HEK293 (cell line): ENCODE data around the gene PLEKHA4.

ENCODE experiments used
- CTCF ChIA-PET: fragments of 350-600 bp; formaldehyde crosslinking; extraction: SDS; loops from one replicate; lab custom pipeline; 2021; ENCODE audit warnings: antibody characterized with exemption; lab: Yijun Ruan, JAX
- POLR2A ChIA-PET: fragments of 300-600 bp; formaldehyde crosslinking; extraction: SDS; loops from one replicate; lab custom pipeline; 2020; ENCODE audit warnings: antibody characterized with exemption, inconsistent platforms; lab: Yijun Ruan, JAX
- H3K27ac ChIP-seq: fragments of 200-500 bp; sonication (Bioruptor generic); 2 replicates; pipeline ENCODE4 v1.5.1; 2014; ENCODE audit warnings: low read depth, low read length, control low read depth, inconsistent platforms; ENCODE audit errors: extremely low read depth
- H3K36me3 ChIP-seq, 2 experiments: fragments of 200-500 bp in 1 of 2; sonication (Bioruptor generic) in 1 of 2; 1 replicate in 1 of 2; 2 replicates in 1 of 2; pipeline ENCODE4 v1.5.1; 2014 to 2017; ENCODE audit warnings: inconsistent platforms in 2 of 2, low read length in 2 of 2; ENCODE audit not compliant: control insufficient read depth in 2 of 2, insufficient read depth in 1 of 2
- H3K4me1 ChIP-seq: fragments of 200-500 bp; sonication (Bioruptor generic); 2 replicates; pipeline ENCODE4 v1.5.1; 2014; ENCODE audit warnings: mild to moderate bottlenecking, low read length, inconsistent platforms; ENCODE audit not compliant: control insufficient read depth, insufficient read depth
- H3K4me3 ChIP-seq: 2 replicates; pipeline ENCODE4 v1.5.1; 2011; ENCODE audit warnings: low read depth, mild to moderate bottlenecking, control low read depth, low read length, moderate library complexity
- H3K9me3 ChIP-seq: fragments of 200-500 bp; sonication (Bioruptor generic); 2 replicates; pipeline ENCODE4 v1.5.1; 2014; ENCODE audit warnings: low read depth, low read length, inconsistent platforms; ENCODE audit not compliant: control insufficient read depth, insufficient read depth
- SCRT2 ChIP-seq: fragments of 450-650 bp; formaldehyde crosslinking; IDR thresholded peaks from 2 replicates; pipeline ENCODE4 v1.5.1; 2016; ENCODE audit warnings: missing biosample characterization, missing genetic modification characterization
- ZBTB10 ChIP-seq: fragments of 450-650 bp; formaldehyde crosslinking; IDR thresholded peaks from 2 replicates; pipeline ENCODE4 v1.5.1; 2016; ENCODE audit warnings: missing biosample characterization, missing genetic modification characterization
- ZBTB49 ChIP-seq: fragments of 450-650 bp; formaldehyde crosslinking; IDR thresholded peaks from 2 replicates; pipeline ENCODE4 v1.5.1; 2016; ENCODE audit warnings: missing biosample characterization, missing genetic modification characterization, low read depth
- ZBTB8A ChIP-seq: fragments of 450-650 bp; formaldehyde crosslinking; IDR thresholded peaks from 2 replicates; pipeline ENCODE4 v1.5.1; 2016; ENCODE audit warnings: missing biosample characterization, missing genetic modification characterization
- ZNF133 ChIP-seq: fragments of 450-650 bp; formaldehyde crosslinking; IDR thresholded peaks from 2 replicates; pipeline ENCODE4 v1.5.1; 2016; ENCODE audit warnings: missing biosample characterization, missing genetic modification characterization
- ZNF311 ChIP-seq: fragments of 450-650 bp; formaldehyde crosslinking; IDR thresholded peaks from 2 replicates; pipeline ENCODE4 v1.5.1; 2017; ENCODE audit warnings: missing biosample characterization, missing genetic modification characterization, borderline replicate concordance
- ZNF335 ChIP-seq: fragments of 450-650 bp; formaldehyde crosslinking; conservative IDR thresholded peaks from 2 replicates; pipeline ENCODE4 v1.5.1; 2016; ENCODE audit warnings: missing biosample characterization, missing genetic modification characterization
- ZNF341 ChIP-seq: fragments of 450-650 bp; formaldehyde crosslinking; IDR thresholded peaks from 2 replicates; pipeline ENCODE4; 2016; ENCODE audit warnings: low read depth, missing biosample characterization, missing genetic modification characterization
- ZNF354C ChIP-seq: fragments of 450-650 bp; formaldehyde crosslinking; IDR thresholded peaks from 2 replicates; pipeline ENCODE4 v1.5.1; 2016; ENCODE audit warnings: missing biosample characterization, missing genetic modification characterization, low read depth, borderline replicate concordance
- ZNF561 ChIP-seq: fragments of 450-650 bp; IDR thresholded peaks from 2 replicates; pipeline ENCODE4 v1.5.1; 2018; ENCODE audit warnings: missing biosample characterization, missing genetic modification characterization, borderline replicate concordance
- ZNF629 ChIP-seq: fragments of 450-650 bp; formaldehyde crosslinking; IDR thresholded peaks from 2 replicates; pipeline ENCODE4 v1.5.1; 2017; ENCODE audit warnings: missing biosample characterization, missing genetic modification characterization
- ZNF639 ChIP-seq: fragments of 450-650 bp; formaldehyde crosslinking; IDR thresholded peaks from 2 replicates; pipeline ENCODE4 v1.5.1; 2016; ENCODE audit warnings: missing biosample characterization, missing genetic modification characterization
- ZNF76 ChIP-seq: fragments of 450-650 bp; formaldehyde crosslinking; IDR thresholded peaks from 2 replicates; pipeline ENCODE4; 2016; ENCODE audit warnings: low read depth, missing biosample characterization, missing genetic modification characterization, borderline replicate concordance

The PLEKHA4 gene

GRCh38 chr19:48807590-48808308 is 60.7 kb downstream of the PLEKHA4 start (continued):
- no peak for TF ChIP-seq ZNF639 (tag by site-specific recombination)

- Histone ChIP-seq H3K9me3 (no peaks in the 10 kb centered on the region), H3K4me1 (peaks cover 5% of the 10 kb centered on the region), H3K27ac (no peak overlapping the region), H3K36me3 (peaks cover 4 to 10% of the 10 kb centered on the region in 2 experiments; a peak in 2 of 3 replicates), H3K4me3 (no peak overlapping the region)
- ChIA-PET POLR2A (interaction anchor here (0.5 to 0.9 kb wide), 4 partner anchors 12 to 188 kb away, joined by 3 to 10 read pairs (median 4); partner anchors contain the start of genes RPL18 and SPHK2), CTCF (interaction anchor here (1.0 to 2.8 kb wide), 8 partner anchors 9 to 163 kb away, joined by 3 to 11 read pairs (median 6); partner anchors contain the start of gene CA11)
- no peak for TF ChIP-seq ZNF354C (tag by site-specific recombination)
- TF ChIP-seq ZBTB8A (tag by site-specific recombination) = peak; percentile 17; the same call in 1 of the 2 replicates
- peak; percentile 31; the same call in 1 of the 2 replicates for TF ChIP-seq ZNF335 (tag by site-specific recombination)
Measured at GRCh38 chr19:48806818-48807589, 61.4 kb downstream of the PLEKHA4 start.

GRCh38 chr19:48806518-48806817 is 61.9 kb downstream of the PLEKHA4 start:
- TF ChIP-seq SCRT2 (no peak), ZNF629 (tag by site-specific recombination) (no peak), ZNF76 (tag by site-specific recombination) (peak; percentile 96), ZNF335 (tag by site-specific recombination) (peak; percentile 59; the same call in 1 of the 2 replicates), ZNF133 (tag by site-specific recombination) (no peak), ZBTB49 (tag by site-specific recombination) (no peak), ZNF341 (tag by site-specific recombination) (no peak), ZNF311 (tag by site-specific recombination) (no peak), ZBTB10 (tag by site-specific recombination) (no peak), ZNF561 (tag by site-specific recombination) (0 out of 2 replicates have a peak, but pooled peaks have one; percentile 18)
- H3K4me1 ChIP-seq = peaks cover 5% of the 10 kb centered on the region
- no peaks in the 10 kb centered on the region for H3K9me3 ChIP-seq
- POLR2A ChIA-PET = interaction anchor here (0.6 to 0.8 kb wide), 3 partner anchors 19 to 187 kb away, joined by 3 to 4 read pairs (median 4); partner anchors contain the start of genes RPL18 and SPHK2
- no peak overlapping the region for H3K4me3 ChIP-seq
- peaks cover 4 to 10% of the 10 kb centered on the region in 2 experiments; a peak in 2 of 3 replicates for H3K36me3 ChIP-seq
- CTCF ChIA-PET = interaction anchor here (1.0 to 2.8 kb wide), 8 partner anchors 10 to 164 kb away, joined by 3 to 11 read pairs (median 6); partner anchors contain the start of gene CA11
- H3K27ac ChIP-seq = no peak overlapping the region
